CD4-positive, alpha-beta T cell treated with Interleukin-15 for 4 hours (primary cell): ENCODE measurements around the gene TRAPPC10.

Experiments
- DNase-seq: peaks from one replicate; pipeline ENCODE4 v3.0.0-alpha.2; 2020; ENCODE audit warnings: low spot score

Gene TRAPPC10

DNA sequence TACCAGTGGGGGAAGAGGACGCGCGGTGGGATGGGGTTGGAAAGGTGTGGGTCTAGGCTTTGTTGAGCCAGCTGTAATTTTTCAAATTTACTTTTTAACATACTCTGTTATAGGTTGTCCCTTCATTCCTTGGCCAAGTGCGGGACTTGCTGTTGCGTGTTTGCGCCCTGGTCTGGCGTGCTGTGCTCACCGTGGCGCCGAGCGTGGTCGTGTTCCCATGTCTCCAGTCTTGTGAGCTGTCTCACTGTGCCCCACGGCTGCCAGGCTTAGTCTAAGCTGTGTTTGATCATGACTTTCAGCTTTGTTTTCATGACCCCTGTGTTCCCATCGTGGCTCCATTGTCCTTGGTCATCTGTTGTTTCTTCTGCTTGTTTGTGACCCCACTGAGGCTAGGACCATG is 26.0 kb downstream of the TRAPPC10 start:
- no peak for DNase-seq

DNA sequence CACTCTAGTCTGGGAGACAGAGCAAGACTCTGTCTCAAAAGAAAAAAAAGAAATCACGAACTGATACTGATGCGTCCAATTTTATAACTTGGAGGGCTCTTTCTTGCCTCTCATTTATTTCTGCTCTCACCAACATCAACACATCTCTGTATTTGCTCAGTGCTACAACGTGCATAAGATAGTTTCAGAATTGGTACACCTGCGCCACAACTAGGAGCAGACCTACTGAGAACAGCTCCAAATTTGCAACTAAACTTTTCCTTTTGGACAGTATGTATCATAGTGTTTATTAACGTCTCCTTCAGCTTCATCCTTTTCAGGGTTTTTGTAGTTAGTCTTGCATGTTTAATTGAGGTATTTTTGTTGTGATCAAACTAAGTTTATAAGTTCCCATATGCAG is 27.7 kb downstream of the TRAPPC10 start:
- DNase-seq: no peak

DNA sequence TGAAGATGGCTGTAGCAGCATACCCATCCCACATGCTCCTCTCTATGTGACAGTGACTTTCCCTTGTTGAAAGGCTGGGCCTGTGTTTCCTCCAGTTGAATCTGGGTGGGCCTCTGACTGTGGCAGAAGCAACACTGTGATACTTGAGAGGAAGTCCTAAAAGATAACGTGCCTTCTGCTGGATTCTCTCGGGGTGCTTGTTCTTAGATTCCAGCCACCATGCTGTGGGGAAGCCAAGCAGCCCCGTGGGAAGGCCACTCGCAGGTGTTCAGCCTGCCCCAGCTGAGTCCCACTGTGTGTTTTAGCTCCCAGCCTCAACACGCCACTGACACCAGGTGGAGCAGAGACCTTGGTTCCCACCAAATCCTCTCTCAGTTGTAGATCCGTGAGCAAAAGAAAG is 31.5 kb downstream of the TRAPPC10 start:
- DNase-seq: no peak

DNA sequence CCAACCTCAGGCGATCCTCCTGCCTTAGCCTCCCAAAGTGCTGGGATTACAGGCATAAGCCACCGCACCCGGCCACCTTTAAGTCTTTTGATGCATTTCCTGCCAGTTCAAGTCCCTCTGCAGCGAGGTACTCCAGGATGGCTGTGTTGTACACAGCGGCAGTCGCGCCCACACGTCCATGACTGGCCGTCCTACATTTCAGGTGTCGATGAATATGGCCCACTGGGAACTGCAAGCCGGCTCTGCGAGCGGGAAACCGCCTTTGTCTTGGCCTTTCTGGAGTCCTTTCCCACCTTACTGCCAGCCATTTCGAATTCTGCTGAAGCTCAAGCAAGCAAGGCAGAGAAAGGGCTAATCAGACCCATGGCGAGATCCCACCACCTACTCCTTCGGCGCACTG is 34.6 kb downstream of the TRAPPC10 start:
- no peak for DNase-seq

DNA sequence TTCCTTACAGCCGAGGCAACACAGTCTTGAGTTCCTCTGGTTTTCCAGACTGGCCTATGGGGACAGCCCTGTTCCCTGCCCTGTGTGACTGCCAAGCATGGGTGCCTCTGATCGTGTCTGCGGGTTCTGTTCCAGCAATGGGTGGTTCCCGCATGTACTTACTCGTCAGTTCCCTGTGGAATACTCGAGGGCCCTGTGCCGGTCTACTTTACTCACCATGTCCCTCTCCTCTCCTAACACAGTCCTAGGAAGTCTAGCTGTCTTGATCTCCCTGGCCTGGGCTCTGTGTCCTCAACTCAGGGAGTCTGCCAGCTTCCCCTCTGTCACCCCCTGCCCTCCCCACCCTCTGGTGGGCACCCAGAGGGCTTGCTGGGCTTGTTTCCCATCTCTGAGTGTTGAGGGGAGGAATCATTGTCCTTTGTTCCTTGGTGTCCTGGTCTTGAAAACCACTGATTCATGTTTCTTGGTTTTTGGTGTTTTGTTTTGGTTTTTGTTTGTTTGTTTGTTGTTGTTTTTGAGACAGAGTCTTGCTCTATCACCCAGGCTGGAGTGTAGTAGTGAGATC is 36.0 kb downstream of the TRAPPC10 start:
- DNase-seq: no peak

DNA sequence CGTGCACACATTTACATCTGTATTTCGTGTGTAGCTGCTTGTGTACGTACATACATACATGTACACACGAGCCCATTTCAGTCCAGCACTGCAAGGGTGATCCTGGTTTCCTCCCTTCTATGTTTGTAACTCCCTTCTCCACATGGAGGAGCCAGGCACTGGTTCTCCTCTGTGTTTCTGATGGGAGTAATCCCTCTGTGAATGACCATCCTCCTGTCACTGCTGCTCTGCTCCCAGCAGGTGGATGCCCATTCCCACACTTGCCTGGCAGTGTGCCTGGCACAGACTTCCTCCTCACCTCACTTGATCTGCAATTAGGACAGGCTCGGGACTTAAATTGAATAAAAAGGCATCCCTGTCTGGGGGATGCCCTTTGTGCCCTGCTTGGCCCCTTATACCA is 37.1 kb downstream of the TRAPPC10 start:
- DNase-seq: no peak

DNA sequence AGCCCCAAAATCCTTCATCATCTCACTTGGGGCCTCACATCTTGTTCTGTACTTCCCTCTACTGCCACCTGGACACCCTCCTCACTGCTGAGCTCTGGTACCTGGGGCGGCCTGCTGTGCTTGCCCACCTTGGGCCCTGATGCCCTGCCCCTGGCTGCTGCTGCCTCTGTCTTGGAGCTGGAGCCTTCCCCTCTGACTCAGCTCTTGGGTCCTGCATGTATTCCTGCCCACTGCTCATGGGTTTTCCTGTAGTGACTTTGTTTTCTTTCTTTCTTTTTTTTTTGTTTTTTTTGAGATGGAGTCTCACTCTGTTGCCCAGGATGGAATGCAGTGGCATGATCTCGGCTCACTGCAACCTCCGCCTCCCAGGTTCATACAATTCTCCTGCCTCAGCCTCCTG is 37.5 kb downstream of the TRAPPC10 start:
- no peak for DNase-seq

DNA sequence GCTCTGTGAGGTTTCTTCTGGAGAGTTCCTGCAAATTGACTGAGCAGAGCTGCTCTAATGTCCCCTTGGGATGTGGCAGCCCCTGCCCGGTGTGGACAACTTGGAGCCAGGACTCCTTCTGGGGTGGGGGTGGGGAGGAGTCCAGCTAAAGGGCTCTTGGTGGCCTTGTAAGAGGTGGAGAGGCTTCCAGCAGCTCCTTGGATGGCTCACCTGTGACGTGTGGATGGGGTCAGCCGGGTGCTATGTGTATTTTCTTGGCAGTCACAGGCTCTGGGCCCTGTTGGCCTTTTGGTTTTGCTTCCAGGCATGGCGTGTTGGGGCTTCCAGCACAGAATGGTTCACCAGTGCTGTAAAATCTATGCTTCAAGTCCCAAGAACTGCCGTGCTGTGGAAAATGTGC is 38.2 kb downstream of the TRAPPC10 start:
- DNase-seq: no peak

DNA sequence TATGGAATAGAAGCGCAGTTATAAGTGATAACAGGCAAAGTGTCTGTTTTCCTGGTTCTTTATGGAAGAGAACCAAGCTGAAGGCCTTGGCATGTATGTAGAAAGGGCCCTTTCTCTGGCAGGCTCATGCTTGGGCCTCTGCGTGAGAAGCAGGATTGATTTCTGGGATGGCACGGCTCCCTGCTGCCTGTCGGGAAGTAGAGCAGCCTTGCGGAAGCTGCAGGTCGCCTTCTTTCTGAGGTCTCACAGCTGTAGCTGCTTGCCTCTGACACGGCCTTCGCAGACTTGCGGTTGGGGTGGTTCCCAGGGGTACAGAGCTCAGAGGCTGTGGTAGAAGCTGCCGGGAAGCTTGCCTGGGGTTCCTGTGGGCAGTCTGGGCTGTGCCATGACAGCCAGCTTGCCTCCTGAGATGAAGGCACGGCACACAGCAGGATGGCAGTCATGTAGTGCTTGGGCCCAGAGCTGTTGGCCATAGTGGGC is 39.4 kb downstream of the TRAPPC10 start:
- no peak for DNase-seq

DNA sequence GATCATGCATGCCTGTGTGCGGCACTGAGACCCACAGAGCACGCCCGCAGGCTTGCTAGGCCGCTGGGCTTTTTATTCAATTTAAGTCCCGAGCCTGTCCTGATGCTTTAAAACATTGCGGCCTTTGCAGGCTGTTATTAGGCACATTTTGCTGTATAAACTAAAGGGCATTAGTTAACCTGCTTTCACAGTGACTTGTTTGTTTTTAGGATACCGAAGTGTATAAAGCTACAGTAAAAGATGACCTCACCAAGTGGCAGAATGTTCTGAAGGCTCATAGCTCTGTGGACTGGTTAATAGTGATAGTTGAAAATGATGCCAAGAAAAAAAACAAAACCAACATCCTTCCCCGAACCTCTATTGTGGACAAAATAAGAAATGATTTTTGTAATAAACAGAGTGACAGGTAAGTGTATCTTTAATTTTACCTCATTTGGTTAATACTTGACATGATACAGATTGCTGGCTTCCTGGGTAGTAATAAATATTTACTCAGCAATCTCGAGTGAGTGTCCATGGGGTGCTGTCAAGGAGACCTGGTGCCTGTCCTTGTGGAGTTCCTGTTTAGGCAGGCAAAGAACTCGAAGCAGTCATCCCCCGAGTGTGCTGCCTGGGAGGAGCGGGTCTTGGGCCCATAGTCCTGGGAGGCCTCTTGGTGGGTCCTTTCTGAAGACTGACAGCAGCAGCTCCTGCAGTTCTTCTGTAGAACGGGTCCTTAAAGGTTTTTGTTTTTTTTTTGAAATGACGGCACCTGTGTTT is 40.1 kb downstream of the TRAPPC10 start:
- no peak for DNase-seq

DNA sequence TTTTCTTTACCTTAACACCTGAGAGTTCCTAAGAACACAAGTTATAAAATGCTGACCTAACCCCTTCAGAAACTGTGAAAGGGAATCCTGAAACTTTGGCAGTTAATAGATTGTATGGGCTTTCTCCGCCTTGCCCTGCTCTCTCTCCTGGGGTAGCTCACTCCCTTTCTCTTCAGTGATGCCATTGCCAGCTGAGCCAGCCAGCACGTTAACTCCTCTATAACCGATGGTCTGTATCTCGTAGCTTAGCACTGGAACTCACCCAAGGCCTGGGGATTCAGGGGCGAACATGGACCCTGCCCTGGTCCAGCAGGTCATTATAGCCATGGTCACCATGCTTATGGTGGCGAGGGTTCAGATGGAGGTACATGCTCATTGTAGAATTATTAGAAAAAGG is 40.7 kb downstream of the TRAPPC10 start:
- no peak for DNase-seq

DNA sequence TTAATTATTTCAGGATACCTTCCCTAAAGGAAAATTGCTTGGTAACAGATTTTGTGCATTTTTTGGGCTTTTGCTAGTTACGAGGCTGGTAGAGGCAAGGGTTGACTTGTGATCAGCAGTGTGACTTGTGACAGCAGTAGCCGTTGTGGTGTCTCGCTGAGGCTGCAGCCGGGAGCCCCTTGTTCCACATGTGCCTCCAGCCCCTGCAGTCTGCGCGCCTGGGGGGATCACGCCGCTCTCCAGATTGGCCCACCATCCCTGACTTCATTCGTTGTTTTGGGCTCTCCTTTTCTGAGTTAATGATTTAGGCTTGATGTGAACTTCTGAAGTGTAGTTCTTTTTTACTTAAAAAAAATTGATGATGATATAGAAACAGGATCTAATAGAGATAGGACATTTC is 41.5 kb downstream of the TRAPPC10 start:
- no peak for DNase-seq

DNA sequence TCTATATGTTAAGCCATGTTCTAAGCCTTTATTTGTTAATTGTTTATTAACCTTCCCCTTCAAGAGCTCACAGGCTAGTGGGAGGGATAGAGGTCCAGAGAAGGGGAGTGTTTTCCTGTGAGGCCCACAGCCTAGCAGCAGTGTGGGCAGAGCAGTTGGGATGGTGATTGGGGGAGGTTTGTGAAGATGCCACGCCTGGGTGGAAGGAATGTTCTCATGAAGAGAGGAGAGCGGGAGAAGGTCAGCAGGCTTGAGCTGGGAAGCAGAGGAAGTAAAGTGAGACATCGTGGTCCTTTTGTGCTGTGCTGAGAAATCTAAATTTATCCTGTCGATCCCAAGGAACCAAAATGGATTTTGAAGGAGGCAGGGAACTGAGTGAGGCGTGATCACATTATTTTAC is 42.6 kb downstream of the TRAPPC10 start:
- DNase-seq: no peak

DNA sequence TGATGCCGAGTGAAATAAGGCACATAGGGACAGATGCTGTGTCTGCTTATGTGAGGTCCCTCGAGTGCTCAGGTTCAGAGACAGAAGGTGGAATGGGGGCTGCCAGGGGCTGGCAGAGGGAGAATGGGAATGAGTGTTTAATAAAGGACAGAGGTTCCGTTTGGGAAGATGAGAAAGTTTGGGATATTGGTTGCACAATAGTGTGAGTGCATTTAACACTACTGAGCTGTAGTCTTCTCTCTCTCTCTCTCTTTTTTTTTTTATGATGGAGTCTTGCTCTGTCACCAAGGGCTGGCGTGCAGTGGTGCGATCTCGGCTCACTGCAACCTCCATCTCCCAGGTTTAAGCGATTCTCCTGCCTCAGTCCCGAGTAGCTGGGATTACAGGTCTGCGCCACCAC is 44.9 kb downstream of the TRAPPC10 start:
- DNase-seq: no peak

DNA sequence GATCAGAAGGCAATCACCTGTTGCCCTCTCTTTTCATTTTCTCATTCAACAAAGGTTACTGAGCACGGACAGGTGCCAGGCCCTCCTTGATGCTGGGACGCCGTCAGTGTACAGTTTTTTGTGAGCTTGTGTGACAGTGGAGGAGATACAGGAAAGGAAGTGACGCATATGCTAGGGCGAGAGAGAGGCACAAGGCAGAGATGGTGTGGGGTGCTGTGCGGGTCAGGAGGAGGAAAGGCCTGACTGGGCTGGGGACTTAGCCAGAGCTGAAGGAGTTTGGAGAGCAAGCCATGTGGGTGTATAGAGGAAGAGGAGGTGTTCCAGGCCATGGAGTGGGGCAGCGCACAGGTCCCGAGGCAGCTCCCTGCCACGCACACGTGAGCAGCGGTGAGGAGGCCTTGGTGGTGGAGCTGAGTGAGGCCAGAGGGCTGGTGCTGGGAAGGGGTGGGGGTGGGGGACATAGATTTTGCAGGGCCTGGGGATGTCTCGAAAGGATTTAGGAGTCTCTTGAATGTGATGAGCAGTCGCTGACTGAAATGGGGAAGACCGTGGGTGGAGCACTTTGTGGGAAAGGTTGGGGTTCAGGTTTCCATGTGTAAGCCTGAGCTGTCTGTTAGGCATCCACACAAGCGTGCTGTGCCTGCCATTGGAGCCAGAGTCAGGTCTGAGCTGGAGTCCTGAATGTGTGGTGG is 46.0 kb downstream of the TRAPPC10 start:
- DNase-seq: no peak

DNA sequence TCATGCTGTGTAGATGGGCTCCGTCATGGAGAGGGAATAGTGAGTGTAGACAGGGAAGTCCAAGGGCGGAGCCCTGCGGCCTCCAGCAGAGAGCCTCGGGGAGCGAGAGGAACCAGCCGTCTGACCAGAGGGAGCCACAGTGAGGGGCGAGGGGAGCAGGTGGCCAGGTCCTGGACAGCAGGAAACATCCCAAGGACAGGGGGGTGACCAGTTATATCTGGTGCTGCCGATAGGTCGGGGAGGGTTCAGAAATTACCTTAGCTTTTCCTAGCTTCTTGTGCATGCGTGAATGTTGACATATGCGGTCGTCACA is 46.5 kb downstream of the TRAPPC10 start:
- DNase-seq: no peak

DNA sequence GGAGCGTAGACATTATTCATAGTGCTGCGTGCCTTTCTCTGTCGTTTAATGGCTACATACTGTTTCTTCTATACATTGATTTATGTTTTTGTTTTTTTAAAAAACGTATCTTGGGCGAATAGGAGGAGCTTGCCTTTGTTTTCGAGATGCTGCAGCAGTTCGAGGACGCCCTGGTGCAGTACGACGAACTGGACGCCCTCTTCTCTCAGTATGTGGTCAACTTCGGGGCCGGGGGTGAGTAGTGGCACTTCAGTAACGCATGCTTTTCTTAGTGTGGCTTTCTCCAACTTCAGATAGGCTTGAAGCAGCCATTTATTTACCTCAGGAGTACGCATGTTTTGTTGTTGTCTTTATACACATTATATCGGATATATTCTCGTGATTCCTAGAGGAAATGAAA is 46.9 kb downstream of the TRAPPC10 start:
- DNase-seq: no peak

DNA sequence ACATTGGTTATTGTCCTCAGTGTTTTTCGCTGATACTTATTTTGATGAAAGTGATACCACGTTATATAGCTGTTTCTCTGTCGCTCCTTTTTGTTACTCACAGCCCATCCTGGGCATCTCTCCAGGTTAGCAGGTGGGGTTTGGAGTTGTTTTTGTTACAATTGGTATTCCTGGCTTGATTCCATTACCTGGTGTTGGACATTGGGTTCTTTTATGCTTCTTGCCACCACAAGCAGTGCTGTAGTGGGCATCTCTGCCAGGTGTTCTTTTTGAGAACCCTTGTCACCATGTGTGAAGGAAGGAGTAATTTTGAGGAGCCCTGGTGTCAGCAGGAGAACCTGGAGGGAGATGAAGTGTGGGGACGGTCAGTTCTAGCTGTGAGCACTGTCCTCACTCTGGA is 47.6 kb downstream of the TRAPPC10 start:
- DNase-seq: no peak

DNA sequence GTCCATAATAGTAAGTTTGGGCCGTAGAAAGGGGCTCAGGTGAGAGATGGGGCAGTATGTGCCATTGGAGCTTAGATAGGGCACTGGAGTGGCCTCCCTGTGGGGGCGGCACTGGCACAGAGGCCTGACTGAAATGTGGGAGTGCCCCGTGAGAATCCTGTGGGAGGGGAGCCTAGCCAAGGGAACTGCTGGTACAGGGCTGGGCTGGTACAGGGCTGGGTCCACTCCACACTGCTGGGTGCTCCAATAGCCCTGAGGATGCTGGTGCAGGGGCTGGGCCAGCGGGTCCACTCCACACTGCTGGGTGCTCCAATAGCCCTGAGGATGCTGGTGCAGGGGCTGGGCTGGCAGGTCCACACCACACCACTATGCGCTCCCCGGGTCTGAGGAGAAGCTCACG is 50.3 kb downstream of the TRAPPC10 start:
- DNase-seq: no peak

DNA sequence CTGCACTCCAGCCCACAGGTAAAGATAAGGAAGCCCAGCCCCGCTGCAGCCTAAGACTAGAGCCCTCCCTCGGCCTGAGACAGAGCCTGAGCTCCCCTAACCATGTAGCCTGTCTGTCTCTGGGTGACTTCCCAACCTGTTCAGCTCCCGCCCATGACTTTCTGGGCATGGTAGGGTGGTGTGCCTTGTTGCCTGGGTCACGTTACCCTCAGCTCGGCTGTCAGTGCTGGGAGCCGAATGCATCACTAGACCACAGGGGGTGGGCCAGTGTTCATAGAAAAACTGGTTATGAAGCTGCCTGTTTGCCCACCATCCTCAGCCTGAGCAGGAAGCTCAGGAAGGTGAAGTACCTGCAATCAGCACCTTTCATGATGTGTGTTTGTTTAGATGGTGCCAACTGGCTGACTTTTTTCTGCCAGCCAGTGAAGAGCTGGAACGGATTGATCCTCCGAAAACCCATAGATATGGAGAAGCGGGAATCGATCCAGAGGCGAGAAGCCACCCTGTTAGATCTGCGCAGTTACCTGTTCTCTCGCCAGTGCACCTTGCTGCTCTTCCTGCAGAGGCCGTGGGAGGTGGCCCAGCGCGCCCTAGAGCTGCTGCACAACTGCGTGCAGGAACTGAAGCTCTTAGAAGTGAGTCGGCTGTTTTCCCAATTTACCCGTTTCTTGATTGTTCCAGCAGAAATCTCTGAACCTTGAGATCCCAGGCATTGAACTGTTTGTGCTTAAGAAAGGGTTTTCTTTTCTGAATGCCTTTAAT is 51.2 kb downstream of the TRAPPC10 start:
- no peak for DNase-seq

DNA sequence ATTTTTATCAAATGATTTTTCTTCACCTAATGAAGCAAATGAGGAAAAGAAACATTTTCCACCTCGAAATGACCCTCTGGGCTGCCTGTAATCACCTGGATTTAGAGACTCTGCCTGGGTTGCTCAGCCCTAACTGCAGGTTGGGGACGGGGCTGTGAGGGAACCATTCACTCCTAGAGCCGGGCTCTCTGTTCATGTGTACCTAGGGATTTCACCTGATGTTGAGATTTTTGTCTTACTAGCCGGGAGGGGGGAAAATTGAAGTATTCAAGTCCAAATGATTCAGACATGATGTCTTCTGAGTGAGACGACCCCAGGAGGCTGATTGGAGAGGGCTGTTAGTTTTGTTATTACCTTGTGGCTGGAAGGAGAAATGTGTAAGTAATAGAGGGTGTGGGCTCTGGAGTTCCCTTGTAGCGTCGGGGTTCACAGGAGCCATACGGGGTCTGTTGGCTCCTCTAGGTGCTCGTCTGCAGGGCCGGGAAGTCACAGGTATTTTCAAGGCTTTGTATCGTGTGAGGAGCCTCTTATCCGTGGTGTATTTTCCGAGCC is 52.8 kb downstream of the TRAPPC10 start:
- DNase-seq: no peak

DNA sequence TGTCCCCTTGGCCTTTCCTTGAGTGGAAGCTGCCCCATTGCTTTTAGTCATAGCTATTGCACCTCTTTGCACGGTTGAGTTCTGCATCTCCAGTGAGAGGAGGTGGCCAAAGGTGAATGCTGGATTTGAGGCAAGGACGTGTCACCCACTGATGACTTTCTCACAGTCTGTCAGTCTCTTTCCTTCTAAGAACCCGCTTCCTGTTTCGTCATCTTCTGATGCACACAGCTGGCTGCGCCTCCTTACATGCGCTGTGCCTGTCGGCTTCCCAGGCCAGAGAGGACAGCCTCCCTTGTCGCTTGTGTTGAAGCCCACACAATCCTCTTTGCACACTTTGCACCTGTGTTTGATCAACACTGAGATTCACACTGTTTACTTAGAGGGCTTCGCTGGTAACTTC is 53.3 kb downstream of the TRAPPC10 start:
- peak; percentile 82 for DNase-seq

DNA sequence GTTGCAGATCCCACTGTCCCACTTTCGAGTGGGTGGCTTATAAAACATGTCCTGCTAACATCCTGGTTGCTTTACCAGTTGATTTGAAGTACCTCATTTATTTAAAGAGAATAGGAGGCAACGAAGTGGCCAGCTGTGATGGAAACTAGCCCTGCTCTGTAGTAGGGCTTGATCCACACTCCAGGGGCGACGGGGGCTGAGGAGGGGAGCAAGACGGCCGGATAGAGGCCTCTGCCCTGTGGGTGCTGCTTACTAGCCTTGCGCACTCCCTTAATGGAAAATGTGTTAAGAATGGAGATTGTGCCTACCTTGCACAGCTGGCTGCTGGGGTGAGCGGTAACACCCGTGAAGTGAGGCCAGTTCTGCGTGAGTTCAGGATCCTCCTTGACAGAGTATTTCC is 54.0 kb downstream of the TRAPPC10 start:
- DNase-seq: no peak
